GM21360 (cell line): ENCODE measurements around the gene WDR27.
"Not testable (repeated sequence)": the region's sequence is repeated elsewhere in the genome, so short reads cannot be mapped to it uniquely, and the experiment has no call there.

Source experiments
- ATAC-seq: cut with Tn5 transposase; IDR thresholded peaks from one replicate; pipeline ENCODE4 v1.9.1; 2021; ENCODE audit warnings: mild to moderate bottlenecking, moderate library complexity; ENCODE audit not compliant: unreplicated experiment

Gene WDR27

GRCh38 chr6:169494038-169494437 is 207.8 kb downstream of the WDR27 start:
- ATAC-seq, result no peak

- ATAC-seq, result no peak
Measured at GRCh38 chr6:169491482-169491881, 210.3 kb downstream of the WDR27 start.

GRCh38 chr6:169490830-169491229 is 211.0 kb downstream of the WDR27 start:
- ATAC-seq, result no peak

GRCh38 chr6:169490246-169490641 is 211.6 kb downstream of the WDR27 start:
- no peak for ATAC-seq

GRCh38 chr6:169489563-169490245 is 212.1 kb downstream of the WDR27 start:
- ATAC-seq, result no peak

- no peak for ATAC-seq
Measured at GRCh38 chr6:169487579-169488436, 214.0 kb downstream of the WDR27 start.

GRCh38 chr6:169479783-169480495 is 221.9 kb downstream of the WDR27 start:
- no peak for ATAC-seq

GRCh38 chr6:169474362-169474761 is 227.5 kb downstream of the WDR27 start:
- ATAC-seq, result no peak

- peak; percentile 88 for ATAC-seq
Measured at GRCh38 chr6:169473663-169474062, 228.2 kb downstream of the WDR27 start.

- no peak for ATAC-seq
Measured at GRCh38 chr6:169472786-169473416, 228.9 kb downstream of the WDR27 start.

- ATAC-seq, result no peak
Measured at GRCh38 chr6:169470790-169471189, 231.0 kb downstream of the WDR27 start.

GRCh38 chr6:169469028-169469427 is 232.8 kb downstream of the WDR27 start:
- ATAC-seq, result no peak

GRCh38 chr6:169467755-169468154 is 234.1 kb downstream of the WDR27 start:
- ATAC-seq, result not testable (repeated sequence)

GRCh38 chr6:169466256-169466655 is 235.6 kb downstream of the WDR27 start:
- ATAC-seq, result not testable (repeated sequence)

GRCh38 chr6:169457762-169458161 is 244.1 kb downstream of the WDR27 start:
- ATAC-seq, result no peak

GRCh38 chr6:169456840-169457239 is 245.0 kb downstream of the WDR27 start:
- ATAC-seq, result no peak

- no peak for ATAC-seq
Measured at GRCh38 chr6:169455470-169455869, 246.4 kb downstream of the WDR27 start.

- ATAC-seq, result no peak
Measured at GRCh38 chr6:169454872-169455204, 247.0 kb downstream of the WDR27 start.

GRCh38 chr6:169454204-169454871 is 247.5 kb downstream of the WDR27 start:
- no peak for ATAC-seq

GRCh38 chr6:169452869-169453620 is 248.8 kb downstream of the WDR27 start:
- no peak for ATAC-seq
